Mesothelial cell of epicardium (in vitro differentiated cells): ENCODE results near the gene MAPKAPK2. TPM values are rescaled to one million over a fixed set of nuclear protein-coding genes. Genes with fewer than 3 reads are reported as not detected.

Source experiments
- DNase-seq, 2 experiments: peaks; one replicate each; pipeline ENCODE4 v3.0.0; 2021; ENCODE audit warnings: low spot score in 2 of 2; ENCODE audit not compliant: unreplicated experiment in 2 of 2
- H3K27ac Mint-ChIP-seq: 2 replicates; pipeline ENCODE4 v1.8.0; 2021; ENCODE audit warnings: mixed read lengths
- H3K27me3 Mint-ChIP-seq: 2 replicates; pipeline ENCODE4 v1.8.0; 2021; ENCODE audit warnings: low read depth, mixed read lengths
- H3K36me3 Mint-ChIP-seq: 2 replicates; pipeline ENCODE4 v1.8.0; 2021; ENCODE audit warnings: mixed read lengths
- H3K4me1 Mint-ChIP-seq: 2 replicates; pipeline ENCODE4 v1.8.0; 2021; ENCODE audit warnings: mixed read lengths
- H3K4me3 Mint-ChIP-seq: 2 replicates; pipeline ENCODE4 v1.8.0; 2021; ENCODE audit warnings: mild to moderate bottlenecking, moderate library complexity, mixed read lengths
- H3K9me3 Mint-ChIP-seq: 2 replicates; pipeline ENCODE4 v1.8.0; 2021; ENCODE audit warnings: mixed read lengths
- total RNA-seq: library from RNA; stranded (reverse); gene quantifications from 3 replicates; pipeline ENCODE4 v1.2.1, GENCODE V29; 2021
- TF ChIP-seq, protein P1 (sequence below): fragments of 200-600 bp; sonication (generic); IDR thresholded peaks from one replicate; pipeline ENCODE4 v1.5.0; 2021; ENCODE audit warnings: antibody characterized with exemption; ENCODE audit not compliant: unreplicated experiment

The MAPKAPK2 gene
- total RNA-seq, 1 donor from 2014 or later, result 60.2 TPM

GRCh38 chr1:206691604-206692003 is 6.9 kb downstream of the MAPKAPK2 start:
- Mint-ChIP-seq H3K36me3 (no peaks in the 10 kb centered on the region), H3K27me3 (no peaks in the 10 kb centered on the region), H3K9me3 (no peaks in the 10 kb centered on the region), H3K4me1 (peaks cover 59% of the 10 kb centered on the region), H3K4me3 (no peak overlapping the region), H3K27ac (no peak overlapping the region)
- TF ChIP-seq, protein P1, sequence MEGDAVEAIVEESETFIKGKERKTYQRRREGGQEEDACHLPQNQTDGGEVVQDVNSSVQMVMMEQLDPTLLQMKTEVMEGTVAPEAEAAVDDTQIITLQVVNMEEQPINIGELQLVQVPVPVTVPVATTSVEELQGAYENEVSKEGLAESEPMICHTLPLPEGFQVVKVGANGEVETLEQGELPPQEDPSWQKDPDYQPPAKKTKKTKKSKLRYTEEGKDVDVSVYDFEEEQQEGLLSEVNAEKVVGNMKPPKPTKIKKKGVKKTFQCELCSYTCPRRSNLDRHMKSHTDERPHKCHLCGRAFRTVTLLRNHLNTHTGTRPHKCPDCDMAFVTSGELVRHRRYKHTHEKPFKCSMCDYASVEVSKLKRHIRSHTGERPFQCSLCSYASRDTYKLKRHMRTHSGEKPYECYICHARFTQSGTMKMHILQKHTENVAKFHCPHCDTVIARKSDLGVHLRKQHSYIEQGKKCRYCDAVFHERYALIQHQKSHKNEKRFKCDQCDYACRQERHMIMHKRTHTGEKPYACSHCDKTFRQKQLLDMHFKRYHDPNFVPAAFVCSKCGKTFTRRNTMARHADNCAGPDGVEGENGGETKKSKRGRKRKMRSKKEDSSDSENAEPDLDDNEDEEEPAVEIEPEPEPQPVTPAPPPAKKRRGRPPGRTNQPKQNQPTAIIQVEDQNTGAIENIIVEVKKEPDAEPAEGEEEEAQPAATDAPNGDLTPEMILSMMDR, result no peak
- DNase-seq, result no peak

DNA sequence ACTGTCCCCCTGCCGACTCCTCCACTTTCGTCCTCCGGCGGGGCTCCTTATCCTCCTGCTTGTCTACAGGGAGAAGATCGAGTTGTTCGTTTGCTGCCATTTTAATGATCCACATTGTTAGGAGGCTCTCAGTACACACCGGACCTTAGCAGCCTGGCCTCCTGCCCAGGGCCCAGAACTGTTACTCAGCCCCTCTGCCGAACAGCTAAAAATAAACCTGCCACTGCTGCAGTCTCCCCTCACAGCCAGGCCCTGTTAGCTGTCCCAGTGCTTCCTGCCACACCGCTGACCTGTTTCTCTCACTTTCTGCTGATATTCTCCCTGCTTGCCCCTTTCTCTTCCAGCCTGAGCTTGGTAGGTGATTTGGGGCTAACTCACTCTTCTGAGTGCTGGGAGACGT is 8.3 kb downstream of the MAPKAPK2 start:
- DNase-seq, result no peak
- H3K4me3 Mint-ChIP-seq, result no peak overlapping the region
- H3K27me3 Mint-ChIP-seq, result no peaks in the 10 kb centered on the region
- TF ChIP-seq, protein P1, result no peak
- H3K9me3 Mint-ChIP-seq, result no peaks in the 10 kb centered on the region
- H3K36me3 Mint-ChIP-seq, result peaks cover 8% of the 10 kb centered on the region
- peak overlapping the region; percentile 32 for H3K27ac Mint-ChIP-seq
- H3K4me1 Mint-ChIP-seq, result peaks cover 46% of the 10 kb centered on the region

- Mint-ChIP-seq H3K36me3 (peaks cover 10% of the 10 kb centered on the region), H3K4me1 (peaks cover 44% of the 10 kb centered on the region), H3K27me3 (no peaks in the 10 kb centered on the region), H3K9me3 (no peaks in the 10 kb centered on the region), H3K27ac (no peak overlapping the region), H3K4me3 (no peak overlapping the region)
- TF ChIP-seq, protein P1, result no peak
- no peak for DNase-seq
Observed at GRCh38 chr1:206693592-206693991, 8.9 kb downstream of the MAPKAPK2 start.

DNA sequence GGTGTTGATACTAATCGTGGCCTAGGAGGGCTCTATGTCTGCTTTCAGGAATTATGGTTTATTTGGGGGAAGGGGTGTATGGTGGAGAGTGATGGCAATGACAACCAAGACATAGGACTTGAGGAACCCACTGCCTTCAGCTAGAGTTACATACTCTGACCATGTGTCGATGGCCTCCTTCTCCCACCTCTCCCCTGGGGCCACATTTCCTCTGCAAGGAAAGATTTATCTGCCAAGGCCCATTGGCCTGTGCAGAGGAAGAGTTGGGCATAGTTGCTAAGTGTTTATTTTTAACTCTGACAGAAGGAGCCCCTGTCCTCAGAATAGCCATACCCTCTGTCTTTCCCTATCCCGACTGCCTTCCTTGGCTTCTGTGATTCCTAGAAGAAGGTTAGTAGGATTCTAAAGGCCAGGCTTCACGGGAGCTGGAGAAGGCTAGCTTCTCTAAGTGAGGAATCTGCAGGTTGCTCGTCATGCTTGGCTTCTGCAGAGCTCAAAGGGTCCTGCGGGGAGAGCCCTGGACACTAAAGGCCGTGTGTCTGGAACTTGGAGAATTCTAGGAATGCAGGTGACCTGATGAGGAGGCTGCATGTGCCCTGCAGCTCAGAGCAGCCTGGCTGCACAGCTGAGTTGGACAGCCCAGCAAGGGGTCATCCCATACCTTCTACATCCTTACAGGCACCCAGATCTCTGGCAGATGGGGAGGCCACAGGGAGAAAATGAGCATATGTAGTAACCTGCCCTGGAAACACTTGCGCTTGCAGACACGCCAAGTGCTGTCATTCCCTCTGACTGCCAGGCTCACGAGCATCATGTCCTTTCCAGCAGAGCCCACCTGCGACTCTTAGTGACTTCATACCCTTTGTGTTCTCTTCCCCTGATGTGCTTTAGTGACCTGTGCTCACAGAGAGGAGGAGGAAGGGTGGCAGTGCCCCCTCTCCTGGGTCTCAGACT is 9.7 kb downstream of the MAPKAPK2 start:
- Mint-ChIP-seq H3K4me3 (no peak overlapping the region), H3K27me3 (no peaks in the 10 kb centered on the region), H3K9me3 (no peaks in the 10 kb centered on the region), H3K36me3 (peaks cover 10% of the 10 kb centered on the region), H3K27ac (no peak overlapping the region), H3K4me1 (peaks cover 39% of the 10 kb centered on the region)
- TF ChIP-seq, protein P1, result no peak
- DNase-seq, result no peak

- peaks cover 10% of the 10 kb centered on the region for H3K36me3 Mint-ChIP-seq
- no peak for DNase-seq
- peaks cover 48% of the 10 kb centered on the region for H3K4me1 Mint-ChIP-seq
- TF ChIP-seq, protein P1, result no peak
- no peaks in the 10 kb centered on the region for H3K9me3 Mint-ChIP-seq
- no peaks in the 10 kb centered on the region for H3K27me3 Mint-ChIP-seq
- no peak overlapping the region for H3K4me3 Mint-ChIP-seq
- H3K27ac Mint-ChIP-seq, result no peak overlapping the region
Observed at GRCh38 chr1:206695733-206696132, 11.0 kb downstream of the MAPKAPK2 start.
